MG63 (cell line): ENCODE results near the gene ADAMTSL2. TPM values are rescaled to one million over a fixed set of nuclear protein-coding genes. Genes with fewer than 3 reads are reported as not detected.
A peak's percentile ranks its signal among the peaks of the same experiment; 100 is the strongest.

ENCODE experiments used
- DNase-seq: peaks from one replicate; pipeline ENCODE4 v3.0.0-alpha.2; 2020
- H3K27me3 ChIP-seq: fragments of 250-450 bp; sonication (Bioruptor Pico); 2 replicates; pipeline ENCODE4 v1.5.1; 2020; ENCODE audit warnings: mild to moderate bottlenecking, moderate library complexity
- H3K36me3 ChIP-seq: fragments of 250-450 bp; sonication (Bioruptor Pico); 2 replicates; pipeline ENCODE4 v1.5.1; 2020; ENCODE audit warnings: mild to moderate bottlenecking, moderate library complexity
- H3K4me3 ChIP-seq: fragments of 250-450 bp; sonication (Bioruptor Pico); 2 replicates; pipeline ENCODE4 v1.5.1; 2020; ENCODE audit warnings: mild to moderate bottlenecking, moderate library complexity
- H3K9me3 ChIP-seq: fragments of 250-450 bp; sonication (Bioruptor Pico); 2 replicates; pipeline ENCODE4 v1.5.1; 2020; ENCODE audit warnings: mild to moderate bottlenecking, moderate library complexity
- total RNA-seq: library from RNA; depleted of rRNA; stranded (reverse); fragments of >200 nt; shearing (Covaris generic); gene quantifications from 2 replicates; pipeline ENCODE4 v1.2.3, GENCODE V29; 2014; ENCODE audit warnings: low replicate concordance

The ADAMTSL2 gene
- total RNA-seq, 1 experiment from 2014 or later: 0.72 TPM

- no peak for DNase-seq
- no peak overlapping the region for H3K4me3 ChIP-seq
- H3K36me3 ChIP-seq: no peaks in the 10 kb centered on the region
- H3K9me3 ChIP-seq: no peaks in the 10 kb centered on the region
- H3K27me3 ChIP-seq: peaks cover 6% of the 10 kb centered on the region
These were observed 48.1 kb downstream of the ADAMTSL2 start for GRCh38 chr9:133582501-133583045.

GRCh38 chr9:133583111-133583510 is 48.6 kb downstream of the ADAMTSL2 start:
- H3K9me3 ChIP-seq: no peaks in the 10 kb centered on the region
- peaks cover 6% of the 10 kb centered on the region for H3K27me3 ChIP-seq
- H3K36me3 ChIP-seq: no peaks in the 10 kb centered on the region
- no peak overlapping the region for H3K4me3 ChIP-seq
- no peak for DNase-seq

- Histone ChIP-seq H3K36me3 (no peaks in the 10 kb centered on the region), H3K27me3 (peaks cover 6% of the 10 kb centered on the region), H3K4me3 (no peak overlapping the region), H3K9me3 (no peaks in the 10 kb centered on the region)
- no peak for DNase-seq
These were observed 49.1 kb downstream of the ADAMTSL2 start for GRCh38 chr9:133583586-133583985.

- Histone ChIP-seq H3K36me3 (no peaks in the 10 kb centered on the region), H3K4me3 (no peak overlapping the region), H3K9me3 (no peaks in the 10 kb centered on the region), H3K27me3 (peaks cover 6% of the 10 kb centered on the region)
- DNase-seq: no peak
These were observed 49.7 kb downstream of the ADAMTSL2 start for GRCh38 chr9:133584167-133584558.

- Histone ChIP-seq H3K9me3 (no peaks in the 10 kb centered on the region), H3K4me3 (no peak overlapping the region), H3K27me3 (peaks cover 6% of the 10 kb centered on the region), H3K36me3 (no peaks in the 10 kb centered on the region)
- DNase-seq: peak; percentile 56
These were observed 50.3 kb downstream of the ADAMTSL2 start for GRCh38 chr9:133584559-133585476.

- Histone ChIP-seq H3K9me3 (no peaks in the 10 kb centered on the region), H3K27me3 (peaks cover 6% of the 10 kb centered on the region), H3K36me3 (no peaks in the 10 kb centered on the region), H3K4me3 (no peak overlapping the region)
- no peak for DNase-seq
These were observed 51.2 kb downstream of the ADAMTSL2 start for GRCh38 chr9:133585481-133586351.

- Histone ChIP-seq H3K36me3 (no peaks in the 10 kb centered on the region), H3K9me3 (no peaks in the 10 kb centered on the region), H3K4me3 (no peak overlapping the region), H3K27me3 (peaks cover 6% of the 10 kb centered on the region)
- no peak for DNase-seq
These were observed 52.5 kb downstream of the ADAMTSL2 start for GRCh38 chr9:133587051-133587450.

GRCh38 chr9:133587466-133587865 is 53.0 kb downstream of the ADAMTSL2 start:
- Histone ChIP-seq H3K27me3 (peaks cover 6% of the 10 kb centered on the region), H3K9me3 (no peaks in the 10 kb centered on the region), H3K4me3 (no peak overlapping the region), H3K36me3 (no peaks in the 10 kb centered on the region)
- no peak for DNase-seq

- no peaks in the 10 kb centered on the region for H3K36me3 ChIP-seq
- no peaks in the 10 kb centered on the region for H3K9me3 ChIP-seq
- peaks cover 6% of the 10 kb centered on the region for H3K27me3 ChIP-seq
- no peak for DNase-seq
- H3K4me3 ChIP-seq: no peak overlapping the region
These were observed 55.1 kb downstream of the ADAMTSL2 start for GRCh38 chr9:133589454-133590227.

GRCh38 chr9:133590231-133590855 is 55.8 kb downstream of the ADAMTSL2 start:
- peaks cover 6% of the 10 kb centered on the region for H3K27me3 ChIP-seq
- H3K36me3 ChIP-seq: no peaks in the 10 kb centered on the region
- no peak overlapping the region for H3K4me3 ChIP-seq
- H3K9me3 ChIP-seq: no peaks in the 10 kb centered on the region
- no peak for DNase-seq

GRCh38 chr9:133591116-133591910 is 56.8 kb downstream of the ADAMTSL2 start:
- Histone ChIP-seq H3K27me3 (no peaks in the 10 kb centered on the region; the same call in 1 of the 2 replicates), H3K4me3 (no peak overlapping the region), H3K9me3 (no peaks in the 10 kb centered on the region), H3K36me3 (no peaks in the 10 kb centered on the region)
- no peak for DNase-seq

GRCh38 chr9:133591985-133592384 is 57.5 kb downstream of the ADAMTSL2 start:
- H3K27me3 ChIP-seq: no peaks in the 10 kb centered on the region
- H3K4me3 ChIP-seq: no peak overlapping the region
- no peaks in the 10 kb centered on the region for H3K36me3 ChIP-seq
- H3K9me3 ChIP-seq: peaks cover 4% of the 10 kb centered on the region; the same call in 1 of the 2 replicates
- no peak for DNase-seq

- no peak for DNase-seq
- Histone ChIP-seq H3K27me3 (no peaks in the 10 kb centered on the region), H3K36me3 (no peaks in the 10 kb centered on the region), H3K4me3 (no peak overlapping the region), H3K9me3 (peaks cover 11% of the 10 kb centered on the region; the same call in 1 of the 2 replicates)
These were observed 58.4 kb downstream of the ADAMTSL2 start for GRCh38 chr9:133592731-133593409.

- Histone ChIP-seq H3K4me3 (no peak overlapping the region), H3K36me3 (no peaks in the 10 kb centered on the region), H3K9me3 (peaks cover 11% of the 10 kb centered on the region; the same call in 1 of the 2 replicates), H3K27me3 (no peaks in the 10 kb centered on the region)
- DNase-seq: no peak
These were observed 59.2 kb downstream of the ADAMTSL2 start for GRCh38 chr9:133593587-133594253.
